HEK293 (cell line): ENCODE results near the gene VAPA.

ENCODE experiments used
- CTCF ChIP-seq: fragments of 450-650 bp; formaldehyde crosslinking; IDR thresholded peaks from 2 replicates; pipeline ENCODE4 v1.5.1; 2016; ENCODE audit warnings: missing biosample characterization, missing genetic modification characterization
- YY2 ChIP-seq: fragments of 450-650 bp; formaldehyde crosslinking; IDR thresholded peaks from 2 replicates; pipeline ENCODE4 v1.5.1; 2016; ENCODE audit warnings: missing biosample characterization, missing genetic modification characterization
- ZBTB1 ChIP-seq: fragments of 450-650 bp; formaldehyde crosslinking; IDR thresholded peaks from 2 replicates; pipeline ENCODE4 v1.5.1; 2016; ENCODE audit warnings: missing biosample characterization, missing genetic modification characterization
- ZEB2 ChIP-seq: fragments of 450-650 bp; formaldehyde crosslinking; IDR thresholded peaks from 2 replicates; pipeline ENCODE4 v1.5.1; 2016; ENCODE audit warnings: missing biosample characterization, missing genetic modification characterization
- ZNF155 ChIP-seq: fragments of 450-650 bp; formaldehyde crosslinking; IDR thresholded peaks from 2 replicates; pipeline ENCODE4 v1.5.1; 2016; ENCODE audit warnings: missing biosample characterization, missing genetic modification characterization
- ZNF24 ChIP-seq: fragments of 450-650 bp; formaldehyde crosslinking; IDR thresholded peaks from 2 replicates; pipeline ENCODE4 v1.5.1; 2016; ENCODE audit warnings: missing biosample characterization, missing genetic modification characterization
- ZNF629 ChIP-seq: fragments of 450-650 bp; formaldehyde crosslinking; IDR thresholded peaks from 2 replicates; pipeline ENCODE4 v1.5.1; 2017; ENCODE audit warnings: missing biosample characterization, missing genetic modification characterization
- ZSCAN5A ChIP-seq: fragments of 450-650 bp; formaldehyde crosslinking; IDR thresholded peaks from 2 replicates; pipeline ENCODE4 v1.5.1; 2016; ENCODE audit warnings: missing biosample characterization, missing genetic modification characterization

DNA sequence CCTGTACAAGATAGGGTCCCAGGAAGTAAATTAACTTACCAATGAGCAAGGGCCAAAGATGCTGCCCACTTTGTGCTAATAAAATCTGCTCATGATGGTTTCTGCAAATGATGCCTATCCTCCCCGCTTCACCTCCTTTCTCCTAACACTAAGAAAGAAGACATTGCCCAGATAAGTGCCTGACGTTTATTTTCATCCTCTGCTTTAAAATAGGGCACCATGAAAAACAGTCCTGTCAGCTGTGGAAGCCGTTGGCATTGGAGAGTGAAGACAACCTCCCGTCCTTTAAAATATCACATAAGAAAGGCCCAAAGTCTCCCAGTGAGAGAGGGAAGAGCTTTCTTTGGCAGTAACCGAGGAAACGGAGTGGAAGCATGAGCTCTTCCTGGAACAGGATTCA is 29.7 kb upstream of the VAPA start:
- TF ChIP-seq ZEB2 (tag by site-specific recombination) (no peak), ZNF629 (tag by site-specific recombination) (no peak), YY2 (tag by site-specific recombination) (no peak), ZNF155 (tag by site-specific recombination) (no peak), CTCF (tag by site-specific recombination) (no peak), ZBTB1 (tag by site-specific recombination) (no peak), ZSCAN5A (tag by site-specific recombination) (no peak), ZNF24 (no peak)
